HepG2 (cell line): ENCODE results near the gene TMEM255B. TPM values are rescaled to one million over a fixed set of nuclear protein-coding genes. Genes with fewer than 3 reads are reported as not detected.

Experiments
- ATAC-seq: fragments of 200-7000 bp; cut with Tn5 transposase; 3 replicates; pipeline ENCODE4 v1.9.1; 2020; ENCODE audit warnings: mild to moderate bottlenecking, moderate library complexity
- BruUV-seq: library from RNA; stranded (reverse); fragments of 400-500 nt; replicated peaks from 2 replicates; lab custom pipeline; 2021; lab: Mats Ljungman, UMichigan
- CTCF ChIA-PET: fragments of 300-600 bp; formaldehyde crosslinking; extraction: SDS; loops from one replicate; lab custom pipeline; 2021; ENCODE audit warnings: low total read pairs, inconsistent platforms, low intra/inter-chr PET ratio; lab: Yijun Ruan, JAX
- POLR2A ChIA-PET: fragments of 350-600 bp; sonication (Branson Sonifier 250); formaldehyde crosslinking; loops from one replicate; lab custom pipeline; 2020; ENCODE audit warnings: antibody characterized with exemption, inconsistent platforms; lab: Yijun Ruan, JAX
- DNase-seq: peaks from one replicate; pipeline ENCODE4 v3.0.0-alpha.2; 2015; ENCODE audit warnings: low spot score
- FAIRE-seq: peaks from 3 replicates; lab custom pipeline; 2011; peaks lifted over from hg19 to GRCh38; lab: Jason Lieb, UNC
- H2AFZ ChIP-seq: one replicate; pipeline ENCODE4 v1.6.1; 2011; ENCODE audit warnings: low read length, inconsistent platforms
- H3K27ac ChIP-seq: fragments of 300-600 bp; 3 replicates; pipeline ENCODE4 v1.8.0; 2011; ENCODE audit warnings: mixed run types, mild to moderate bottlenecking, mixed read lengths, low read length, inconsistent platforms; ENCODE audit not compliant: insufficient read depth; ENCODE audit errors: extremely low read length
- H3K27me3 ChIP-seq, 2 experiments: fragments of 200-600 bp in 1 of 2; 2 replicates in 1 of 2; 3 replicates in 1 of 2; pipeline versions ENCODE4 v1.6.0 to v1.8.0; 2011; ENCODE audit warnings: low read length in 2 of 2, mild to moderate bottlenecking in 2 of 2, moderate library complexity in 2 of 2, inconsistent platforms in 1 of 2; ENCODE audit not compliant: insufficient read depth in 2 of 2, control insufficient read depth in 1 of 2
- H3K36me3 ChIP-seq, 2 experiments: fragments of 200-600 bp in 1 of 2; replicated peaks in 1 of 2; 2 replicates in 1 of 2; 3 replicates in 1 of 2; pipeline versions ENCODE4 v1.5.1 to v1.8.0; 2011; ENCODE audit warnings: low read length in 2 of 2, inconsistent platforms in 1 of 2; ENCODE audit not compliant: insufficient read depth in 2 of 2, control insufficient read depth in 1 of 2
- H3K4me1 ChIP-seq: 2 replicates; pipeline ENCODE4 v1.5.1; 2012; ENCODE audit warnings: low read length, inconsistent platforms; ENCODE audit not compliant: insufficient read depth
- H3K4me2 ChIP-seq: 2 replicates; pipeline ENCODE4 v1.6.0; 2011; ENCODE audit warnings: low read depth, low read length, inconsistent platforms
- H3K4me3 ChIP-seq, 3 experiments: fragments of 200-600 bp in 1 of 3; sonication (generic), shearing (Covaris generic) in 1 of 3; replicated peaks in 1 of 3; 2 replicates each; pipeline ENCODE4 v1.5.1; 2011 to 2016; ENCODE audit warnings: low read length in 3 of 3, inconsistent platforms in 2 of 3, low read depth in 2 of 3, mild to moderate bottlenecking in 2 of 3, control low read depth in 1 of 3, mixed read lengths in 1 of 3; ENCODE audit not compliant: insufficient read depth in 1 of 3
- H3K79me2 ChIP-seq: one replicate; pipeline ENCODE4 v1.6.1; 2011; ENCODE audit warnings: low read length, inconsistent platforms; ENCODE audit not compliant: insufficient read depth
- H3K9ac ChIP-seq: 2 replicates; pipeline ENCODE4 v1.6.0; 2011; ENCODE audit warnings: mild to moderate bottlenecking, low read depth, low read length, inconsistent platforms; ENCODE audit not compliant: insufficient read depth
- H3K9me3 ChIP-seq: 2 replicates; pipeline ENCODE4 v1.5.1; 2012; ENCODE audit warnings: mild to moderate bottlenecking, low read length
- H4K20me1 ChIP-seq: 2 replicates; pipeline ENCODE4 v1.6.0; 2011; ENCODE audit warnings: inconsistent platforms, mild to moderate bottlenecking, low read length, moderate library complexity; ENCODE audit not compliant: insufficient read depth
- BRCA1 ChIP-seq: sonication (generic); formaldehyde crosslinking; IDR thresholded peaks from 2 replicates; pipeline ENCODE4 v1.4.0; 2020; ENCODE audit warnings: missing genetic modification reagents
- GABPA ChIP-seq, 2 experiments: IDR thresholded peaks; 2 replicates each; pipeline ENCODE4 v1.6.1; 2011 to 2016; ENCODE audit warnings: low read depth in 2 of 2, low read length in 1 of 2, missing biosample characterization in 1 of 2, missing genetic modification characterization in 1 of 2
- SP2 ChIP-seq: sonication (generic); formaldehyde crosslinking; IDR thresholded peaks from 2 replicates; pipeline ENCODE4 v1.5.1; 2020; ENCODE audit warnings: mild to moderate bottlenecking, missing genetic modification reagents
- ZNF513 ChIP-seq: sonication (generic); formaldehyde crosslinking; conservative IDR thresholded peaks from 2 replicates; pipeline ENCODE4 v1.5.0; 2020; ENCODE audit warnings: missing genetic modification reagents
- ZNF776 ChIP-seq: sonication (generic); formaldehyde crosslinking; IDR thresholded peaks from 2 replicates; pipeline ENCODE4 v1.4.0; 2020; ENCODE audit warnings: mild to moderate bottlenecking, missing genetic modification reagents
- ZNF83 ChIP-seq: sonication (generic); formaldehyde crosslinking; IDR thresholded peaks from 2 replicates; pipeline ENCODE4 v1.4.0; 2020; ENCODE audit warnings: missing genetic modification reagents, mild to moderate bottlenecking, borderline replicate concordance
- ZSCAN21 ChIP-seq: sonication (generic); formaldehyde crosslinking; IDR thresholded peaks from 2 replicates; pipeline ENCODE4 v1.8.0; 2022; ENCODE audit warnings: mild to moderate bottlenecking, missing genetic modification reagents, moderate library complexity, borderline replicate concordance
- WGBS: methylation state at CpG from one replicate; pipeline ENCODE4 v1.1.6; 2017; ENCODE audit warnings: low lambda C conversion rate; 5-methylcytosine and 5-hydroxymethylcytosine counted together
- in situ Hi-C: cut with HindIII; loops from 2 replicates; pipeline ENCODE4 v1.10.0; 2017; ENCODE audit warnings: low pct_unique_long_range_greater_than_20kb; ENCODE audit not compliant: extremely low pct_ligation_motif_present
- intact Hi-C: fragments of 100-400 bp; cut with micrococcal nuclease; formaldehyde crosslinking; loops from one replicate; pipeline ENCODE4 v1.10.0; 2022; ENCODE audit not compliant: unreplicated experiment
- polyA plus RNA-seq, 8 experiments: library from polyadenylated mRNA; depleted of rRNA in 3 of 8; stranded (reverse) in 7 of 8; unstranded in 1 of 8; fragments of >200 nt; fragmentation: Illumina TruSeq in 4 of 8; extraction: Trizol in 4 of 8; gene quantifications; 2 replicates each; pipeline versions ENCODE4 v1.2.1 to v1.2.3, GENCODE V29; 2011 to 2016; ENCODE audit warnings: low read depth in 4 of 8, missing spikeins in 1 of 8, mixed read lengths in 1 of 8; ENCODE audit not compliant: insufficient read depth in 1 of 8
- total RNA-seq, 5 experiments: library from RNA; depleted of rRNA; stranded (reverse); fragments of >200 nt; fragmentation: Illumina TruSeq; extraction: Trizol; gene quantifications; 2 replicates each; pipeline ENCODE4 v1.2.3, GENCODE V29; 2016; ENCODE audit warnings: low read depth in 1 of 5
- TF ChIP-seq, protein P1 (sequence below): sonication (generic); formaldehyde crosslinking; conservative IDR thresholded peaks from 2 replicates; pipeline ENCODE4 v1.4.0; 2020; ENCODE audit warnings: missing genetic modification reagents

The TMEM255B gene
- total and polyA plus RNA-seq, 2 of the 13 experiments (the other 11 are each of a cell fraction or from before 2014, with no cell fraction given), result not detected

- TF ChIP-seq SP2 (CRISPR knock-in tag) (no peak), BRCA1 (CRISPR knock-in tag) (no peak), ZNF83 (CRISPR knock-in tag) (no peak), GABPA (IDR thresholded peaks at IDR 0.05; ENCODE audit: low read depth, low read length) (no peak), GABPA (CRISPR knock-in tag; IDR thresholded peaks at IDR 0.05; ENCODE audit: low read depth) (no peak), ZSCAN21 (no peak), ZNF776 (CRISPR knock-in tag) (no peak)
- TF ChIP-seq, protein P1, sequence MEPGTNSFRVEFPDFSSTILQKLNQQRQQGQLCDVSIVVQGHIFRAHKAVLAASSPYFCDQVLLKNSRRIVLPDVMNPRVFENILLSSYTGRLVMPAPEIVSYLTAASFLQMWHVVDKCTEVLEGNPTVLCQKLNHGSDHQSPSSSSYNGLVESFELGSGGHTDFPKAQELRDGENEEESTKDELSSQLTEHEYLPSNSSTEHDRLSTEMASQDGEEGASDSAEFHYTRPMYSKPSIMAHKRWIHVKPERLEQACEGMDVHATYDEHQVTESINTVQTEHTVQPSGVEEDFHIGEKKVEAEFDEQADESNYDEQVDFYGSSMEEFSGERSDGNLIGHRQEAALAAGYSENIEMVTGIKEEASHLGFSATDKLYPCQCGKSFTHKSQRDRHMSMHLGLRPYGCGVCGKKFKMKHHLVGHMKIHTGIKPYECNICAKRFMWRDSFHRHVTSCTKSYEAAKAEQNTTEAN (CRISPR knock-in tag), result no peak
Observed at GRCh38 chr13:113800576-113800926, 41.5 kb downstream of the TMEM255B start (continued).

- CTCF ChIA-PET, result no interaction called here
- H3K27ac ChIP-seq, result no peak overlapping the region
- H3K9ac ChIP-seq, result no peak overlapping the region
- 80% methylated on average over 4 of the region's 33 CpGs for WGBS
- H4K20me1 ChIP-seq, result no peaks in the 10 kb centered on the region
- POLR2A ChIA-PET, result no interaction called here
- in situ Hi-C loops, result no loop called here
- DNase-seq (no peak), ATAC-seq (no peak), FAIRE-seq (no peak)
- H3K9me3 ChIP-seq, result no peaks in the 10 kb centered on the region
- H3K27me3 ChIP-seq, result peaks cover 7 to 26% of the 10 kb centered on the region in 2 experiments; a peak in 4 of 5 replicates
- H3K4me2 ChIP-seq, result no peak overlapping the region
- no peak overlapping the region for H2AFZ ChIP-seq
- intact Hi-C loops, result no loop called here
- H3K4me3 ChIP-seq, result no peak overlapping the region
- H3K36me3 ChIP-seq, result no peaks in the 10 kb centered on the region
- TF ChIP-seq ZNF513 (CRISPR knock-in tag), result no peak
- H3K4me1 ChIP-seq, result no peaks in the 10 kb centered on the region
- no TSS peak for BruUV-seq
- H3K79me2 ChIP-seq, result no peaks in the 10 kb centered on the region
Observed at GRCh38 chr13:113801289-113801961, 42.4 kb downstream of the TMEM255B start.
